Hepatocyte (in vitro differentiated cells): ENCODE measurements around the gene FAM193B. TPM values are rescaled to one million over a fixed set of nuclear protein-coding genes. Genes with fewer than 3 reads are reported as not detected.
"Not testable (repeated sequence)": the region's sequence is repeated elsewhere in the genome, so short reads cannot be mapped to it uniquely, and the experiment has no call there.

Experiments used
- DNase-seq: peaks from one replicate; pipeline ENCODE4 v3.0.0-alpha.2; 2016; ENCODE audit warnings: low spot score
- H2AFZ ChIP-seq: fragments of 200-600 bp; sonication (generic); 2 replicates; pipeline ENCODE4 v1.6.0; 2016; ENCODE audit warnings: antibody characterized with exemption, mild to moderate bottlenecking
- H3K27ac ChIP-seq: fragments of 200-600 bp; sonication (generic); 2 replicates; pipeline ENCODE4 v1.5.1; 2016; ENCODE audit warnings: mild to moderate bottlenecking
- H3K27me3 ChIP-seq: fragments of 200-600 bp; sonication (generic); 2 replicates; pipeline ENCODE4 v1.6.1; 2016
- H3K36me3 ChIP-seq: fragments of 200-600 bp; sonication (generic); replicated peaks from 2 replicates; pipeline ENCODE4 v1.5.1; 2016; ENCODE audit warnings: low read depth; ENCODE audit not compliant: insufficient read depth
- H3K4me1 ChIP-seq: fragments of 200-600 bp; sonication (generic); 2 replicates; pipeline ENCODE4 v1.5.1; 2016; ENCODE audit warnings: mild to moderate bottlenecking, moderate library complexity; ENCODE audit not compliant: insufficient read depth
- H3K4me2 ChIP-seq: fragments of 200-600 bp; sonication (generic); 2 replicates; pipeline ENCODE4 v1.6.0; 2016
- H3K4me3 ChIP-seq: fragments of 200-600 bp; sonication (generic); 2 replicates; pipeline ENCODE4 v1.5.1; 2016; ENCODE audit warnings: mild to moderate bottlenecking
- H3K79me2 ChIP-seq: fragments of 200-600 bp; sonication (generic); 2 replicates; pipeline ENCODE4 v1.6.0; 2017; ENCODE audit warnings: mild to moderate bottlenecking
- H3K9me2 ChIP-seq: fragments of 200-600 bp; sonication (generic); replicated peaks from 2 replicates; pipeline ENCODE4 v1.6.0; 2017; ENCODE audit warnings: mild to moderate bottlenecking; ENCODE audit not compliant: insufficient read depth
- H3K9me3 ChIP-seq: fragments of 200-600 bp; sonication (generic); 2 replicates; pipeline ENCODE4 v1.5.1; 2016; ENCODE audit warnings: low read depth, mild to moderate bottlenecking
- H4K20me1 ChIP-seq: fragments of 200-600 bp; sonication (generic); 2 replicates; pipeline ENCODE4 v1.6.0; 2016; ENCODE audit warnings: mild to moderate bottlenecking; ENCODE audit not compliant: insufficient read depth, poor library complexity, severe bottlenecking
- EZH2 ChIP-seq: fragments of 200-600 bp; sonication (generic); IDR thresholded peaks from 2 replicates; pipeline ENCODE4 v1.6.1; 2016; ENCODE audit warnings: antibody characterized with exemption, mild to moderate bottlenecking, borderline replicate concordance
- EZH2phosphoT487 ChIP-seq: fragments of 200-600 bp; sonication (generic); IDR thresholded peaks from one replicate; pipeline ENCODE4 v1.6.1; 2018; ENCODE audit warnings: antibody characterized with exemption, mild to moderate bottlenecking, low read depth, moderate library complexity; ENCODE audit not compliant: unreplicated experiment, severe bottlenecking
- WGBS: methylation state at CpG from one replicate; pipeline ENCODE4 v1.1.6; 2016; ENCODE audit warnings: low lambda C conversion rate; ENCODE audit errors: missing lambda C conversion rate; 5-methylcytosine and 5-hydroxymethylcytosine counted together
- polyA plus RNA-seq: library from polyadenylated mRNA; unstranded; fragments of >200 nt; fragmentation: Nextera tagmentation; extraction: Ambion mirVana; gene quantifications from 2 replicates; pipeline ENCODE4 v1.2.1, GENCODE V29; 2016
- total RNA-seq: library from RNA; depleted of rRNA; stranded (reverse); fragments of >200 nt; gene quantifications from 2 replicates; pipeline ENCODE4 v1.2.3, GENCODE V29; 2014
- TF ChIP-seq, protein P1 (sequence below): fragments of 200-600 bp; sonication (generic); IDR thresholded peaks from 2 replicates; pipeline ENCODE4 v1.5.1; 2016; ENCODE audit warnings: antibody characterized with exemption, mild to moderate bottlenecking; ENCODE audit not compliant: poor library complexity

Gene FAM193B
- total and polyA plus RNA-seq, 2 experiments from 2014 or later, result 67.6 to 76.1 TPM

DNA sequence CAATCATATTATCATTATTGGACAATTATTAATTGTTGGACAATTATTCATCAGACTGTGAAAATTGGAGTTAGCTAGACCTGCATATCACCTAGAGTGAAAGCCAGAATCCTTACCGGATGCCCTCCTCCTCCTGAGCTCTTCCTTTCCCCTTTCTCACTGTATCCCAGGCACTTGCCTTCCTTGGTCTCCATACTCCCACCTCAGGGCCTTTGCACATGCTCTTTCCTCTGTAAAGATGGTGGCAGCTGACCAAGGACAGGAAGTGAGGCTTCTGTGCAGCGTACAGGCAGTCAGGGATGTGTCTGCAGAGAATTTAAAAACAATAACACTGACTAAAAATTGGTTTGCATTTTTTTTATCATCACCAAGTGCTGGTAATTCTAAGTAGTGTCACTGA, 15.5 kb upstream of the FAM193B start:
- H3K4me3 ChIP-seq, result no peak overlapping the region
- no peaks in the 10 kb centered on the region for H3K27me3 ChIP-seq
- no peak overlapping the region for H3K27ac ChIP-seq
- no peaks in the 10 kb centered on the region for H3K9me2 ChIP-seq
- no peaks in the 10 kb centered on the region for H4K20me1 ChIP-seq
- DNase-seq, result no peak
- no peaks in the 10 kb centered on the region for H3K9me3 ChIP-seq
- H3K4me1 ChIP-seq, result no peaks in the 10 kb centered on the region
- 89% methylated on average over 2 of the region's 2 CpGs for WGBS
- H3K36me3 ChIP-seq, result no peaks in the 10 kb centered on the region
- H2AFZ ChIP-seq, result no peak overlapping the region
- no peak overlapping the region for H3K4me2 ChIP-seq
- TF ChIP-seq, protein P1, sequence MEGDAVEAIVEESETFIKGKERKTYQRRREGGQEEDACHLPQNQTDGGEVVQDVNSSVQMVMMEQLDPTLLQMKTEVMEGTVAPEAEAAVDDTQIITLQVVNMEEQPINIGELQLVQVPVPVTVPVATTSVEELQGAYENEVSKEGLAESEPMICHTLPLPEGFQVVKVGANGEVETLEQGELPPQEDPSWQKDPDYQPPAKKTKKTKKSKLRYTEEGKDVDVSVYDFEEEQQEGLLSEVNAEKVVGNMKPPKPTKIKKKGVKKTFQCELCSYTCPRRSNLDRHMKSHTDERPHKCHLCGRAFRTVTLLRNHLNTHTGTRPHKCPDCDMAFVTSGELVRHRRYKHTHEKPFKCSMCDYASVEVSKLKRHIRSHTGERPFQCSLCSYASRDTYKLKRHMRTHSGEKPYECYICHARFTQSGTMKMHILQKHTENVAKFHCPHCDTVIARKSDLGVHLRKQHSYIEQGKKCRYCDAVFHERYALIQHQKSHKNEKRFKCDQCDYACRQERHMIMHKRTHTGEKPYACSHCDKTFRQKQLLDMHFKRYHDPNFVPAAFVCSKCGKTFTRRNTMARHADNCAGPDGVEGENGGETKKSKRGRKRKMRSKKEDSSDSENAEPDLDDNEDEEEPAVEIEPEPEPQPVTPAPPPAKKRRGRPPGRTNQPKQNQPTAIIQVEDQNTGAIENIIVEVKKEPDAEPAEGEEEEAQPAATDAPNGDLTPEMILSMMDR, result no peak
- TF ChIP-seq EZH2, result no peak
- H3K79me2 ChIP-seq, result no peaks in the 10 kb centered on the region

DNA sequence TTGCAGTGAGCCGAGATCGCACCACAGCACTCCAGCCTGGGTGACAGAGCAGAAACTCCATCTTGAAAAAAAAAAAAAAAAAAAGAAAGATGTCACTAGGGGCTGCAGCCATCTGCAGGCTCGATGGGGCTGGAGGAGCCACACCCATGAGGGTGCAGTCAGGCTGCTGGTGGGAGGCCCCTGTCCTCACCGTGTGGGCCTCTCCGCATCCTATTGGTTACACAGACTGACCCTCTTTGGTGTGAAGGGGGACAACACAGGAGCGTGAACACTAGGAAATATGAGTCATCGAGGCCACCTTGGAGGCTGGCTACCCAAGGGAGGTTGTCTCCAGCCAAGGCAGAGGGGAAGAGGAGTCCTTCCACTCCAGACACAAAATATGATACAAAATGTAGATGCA, 14.0 kb upstream of the FAM193B start:
- no peak overlapping the region for H3K4me3 ChIP-seq
- H4K20me1 ChIP-seq, result no peaks in the 10 kb centered on the region
- no peaks in the 10 kb centered on the region for H3K9me3 ChIP-seq
- no peaks in the 10 kb centered on the region for H3K4me1 ChIP-seq
- no peaks in the 10 kb centered on the region for H3K9me2 ChIP-seq
- no peak overlapping the region for H3K27ac ChIP-seq
- no peaks in the 10 kb centered on the region for H3K27me3 ChIP-seq
- no peak for TF ChIP-seq EZH2
- no peak for TF ChIP-seq EZH2phosphoT487
- TF ChIP-seq, protein P1, result no peak
- 87% methylated on average over 7 of the region's 7 CpGs for WGBS
- H3K4me2 ChIP-seq, result no peak overlapping the region
- no peaks in the 10 kb centered on the region for H3K79me2 ChIP-seq
- no peaks in the 10 kb centered on the region for H3K36me3 ChIP-seq
- no peak for DNase-seq
- no peak overlapping the region for H2AFZ ChIP-seq

GRCh38 chr5:177565046-177565445, 10.7 kb upstream of the FAM193B start:
- WGBS, result 87% methylated on average over 8 of the region's 8 CpGs
- Histone ChIP-seq H2AFZ (no peak overlapping the region), H3K36me3 (no peaks in the 10 kb centered on the region), H3K27ac (no peak overlapping the region), H3K79me2 (no peaks in the 10 kb centered on the region), H3K9me2 (no peaks in the 10 kb centered on the region), H3K4me1 (no peaks in the 10 kb centered on the region), H4K20me1 (no peaks in the 10 kb centered on the region), H3K27me3 (no peaks in the 10 kb centered on the region), H3K9me3 (no peaks in the 10 kb centered on the region), H3K4me2 (no peak overlapping the region), H3K4me3 (no peak overlapping the region)
- DNase-seq, result no peak
- TF ChIP-seq EZH2 (no peak), EZH2phosphoT487 (no peak)
- TF ChIP-seq, protein P1, result no peak

GRCh38 chr5:177559446-177559941, 5.1 kb upstream of the FAM193B start:
- 37% methylated on average over 8 of the region's 8 CpGs for WGBS
- H2AFZ ChIP-seq, H3K36me3 ChIP-seq, H3K79me2 ChIP-seq, H3K9me2 ChIP-seq, H3K27me3 ChIP-seq, H3K9me3 ChIP-seq, H4K20me1 ChIP-seq, H3K4me2 ChIP-seq, DNase-seq, H3K4me3 ChIP-seq: not testable (repeated sequence)
- Histone ChIP-seq H3K27ac (peak overlapping the region; percentile 88), H3K4me1 (peaks cover 13% of the 10 kb centered on the region)
